Choroid plexus epithelial cell (primary cell): ENCODE data around the gene KRTAP12-2.
"Not testable (repeated sequence)": the region's sequence is repeated elsewhere in the genome, so short reads cannot be mapped to it uniquely, and the experiment has no call there.

Experiments used
- DNase-seq: peaks from one replicate; pipeline ENCODE4 v3.0.0-alpha.2; 2010; ENCODE audit warnings: low read depth
- H3K4me3 ChIP-seq: 2 replicates; pipeline ENCODE4 v1.5.1; 2011; ENCODE audit warnings: low read depth, mild to moderate bottlenecking, control low read depth, low read length, moderate library complexity
- TF ChIP-seq, protein P1 (sequence below): conservative IDR thresholded peaks from 2 replicates; pipeline ENCODE4 v1.5.1; 2011; ENCODE audit warnings: low read depth, mild to moderate bottlenecking, control low read depth, inconsistent platforms, low read length, moderate library complexity

The KRTAP12-2 gene

DNA sequence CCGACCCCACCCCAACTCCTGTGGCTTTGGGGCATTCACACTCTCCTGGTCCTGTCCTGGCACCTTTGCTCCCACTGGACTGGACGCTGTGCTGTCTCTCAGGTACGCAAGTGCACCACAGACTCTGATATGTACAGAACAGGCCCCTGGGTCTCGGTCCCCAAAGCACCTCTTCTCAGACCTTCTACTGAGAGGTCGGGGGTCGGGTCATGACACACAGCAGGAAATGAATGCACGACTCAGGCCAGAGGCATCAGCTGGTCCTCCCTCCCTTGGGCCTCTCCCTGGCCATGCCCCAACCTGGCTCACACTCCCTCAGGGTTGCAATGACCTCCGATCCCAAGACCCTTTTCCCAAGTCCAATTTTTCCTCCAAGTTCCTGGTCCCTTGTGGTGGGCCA, 28.5 kb upstream of the KRTAP12-2 start:
- H3K4me3 ChIP-seq, result no peak overlapping the region
- DNase-seq, result no peak
- TF ChIP-seq, protein P1, sequence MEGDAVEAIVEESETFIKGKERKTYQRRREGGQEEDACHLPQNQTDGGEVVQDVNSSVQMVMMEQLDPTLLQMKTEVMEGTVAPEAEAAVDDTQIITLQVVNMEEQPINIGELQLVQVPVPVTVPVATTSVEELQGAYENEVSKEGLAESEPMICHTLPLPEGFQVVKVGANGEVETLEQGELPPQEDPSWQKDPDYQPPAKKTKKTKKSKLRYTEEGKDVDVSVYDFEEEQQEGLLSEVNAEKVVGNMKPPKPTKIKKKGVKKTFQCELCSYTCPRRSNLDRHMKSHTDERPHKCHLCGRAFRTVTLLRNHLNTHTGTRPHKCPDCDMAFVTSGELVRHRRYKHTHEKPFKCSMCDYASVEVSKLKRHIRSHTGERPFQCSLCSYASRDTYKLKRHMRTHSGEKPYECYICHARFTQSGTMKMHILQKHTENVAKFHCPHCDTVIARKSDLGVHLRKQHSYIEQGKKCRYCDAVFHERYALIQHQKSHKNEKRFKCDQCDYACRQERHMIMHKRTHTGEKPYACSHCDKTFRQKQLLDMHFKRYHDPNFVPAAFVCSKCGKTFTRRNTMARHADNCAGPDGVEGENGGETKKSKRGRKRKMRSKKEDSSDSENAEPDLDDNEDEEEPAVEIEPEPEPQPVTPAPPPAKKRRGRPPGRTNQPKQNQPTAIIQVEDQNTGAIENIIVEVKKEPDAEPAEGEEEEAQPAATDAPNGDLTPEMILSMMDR, result no peak

DNA sequence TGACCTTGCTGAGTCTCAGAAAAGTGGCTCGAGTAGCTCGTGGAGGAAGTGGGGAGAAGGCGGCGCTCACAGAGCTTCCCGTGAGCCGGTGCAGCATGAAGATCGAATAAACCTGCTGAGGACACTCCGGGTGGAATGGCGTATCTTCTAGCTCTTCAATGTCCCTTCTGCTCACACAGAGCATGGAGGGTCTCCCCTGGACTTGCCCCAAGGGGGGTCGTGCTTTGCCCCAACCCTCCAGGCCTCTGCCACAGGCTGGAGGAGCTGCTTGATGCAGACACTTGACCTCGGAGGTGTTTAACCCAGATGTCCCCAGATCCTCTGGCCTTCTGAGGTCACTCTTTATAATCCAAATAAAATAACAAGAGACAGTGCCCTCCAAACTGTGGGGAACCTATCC, 28.0 kb upstream of the KRTAP12-2 start:
- TF ChIP-seq, protein P1, result no peak
- H3K4me3 ChIP-seq, result no peak overlapping the region
- no peak for DNase-seq

DNA sequence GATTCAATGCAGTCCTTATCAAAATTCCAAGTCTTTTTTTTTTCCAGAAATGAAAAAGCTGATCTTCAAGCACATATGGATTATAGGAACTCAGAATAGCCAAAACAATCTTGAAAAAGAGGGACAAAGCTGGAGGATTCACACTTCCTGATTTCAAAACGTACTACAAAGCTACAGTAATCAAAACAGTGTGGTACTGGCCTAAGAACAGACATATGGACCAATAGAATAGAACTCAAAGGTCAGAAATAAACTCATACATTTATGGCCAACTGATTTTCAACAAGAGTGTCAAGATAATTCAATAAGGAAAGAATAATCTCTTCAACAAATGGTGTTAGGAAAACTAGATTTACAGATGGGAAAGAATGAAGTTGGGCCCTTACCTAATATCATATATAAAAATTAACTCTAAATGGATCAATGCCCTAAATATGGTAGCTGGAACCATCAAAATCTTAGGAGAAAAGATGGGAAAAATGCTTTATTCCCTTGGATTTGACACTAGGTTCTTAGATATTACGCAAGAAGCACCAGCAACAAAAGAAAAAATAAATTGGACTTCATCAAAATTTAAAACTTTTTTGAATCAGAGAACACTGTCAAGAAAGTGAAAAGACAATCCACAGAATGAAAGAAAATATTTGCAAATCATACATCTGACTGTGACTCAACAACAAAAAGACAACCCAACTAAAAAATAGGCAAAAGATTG, 26.2 kb upstream of the KRTAP12-2 start:
- TF ChIP-seq, protein P1, result no peak
- no peak for DNase-seq
- H3K4me3 ChIP-seq, result no peak overlapping the region

DNA sequence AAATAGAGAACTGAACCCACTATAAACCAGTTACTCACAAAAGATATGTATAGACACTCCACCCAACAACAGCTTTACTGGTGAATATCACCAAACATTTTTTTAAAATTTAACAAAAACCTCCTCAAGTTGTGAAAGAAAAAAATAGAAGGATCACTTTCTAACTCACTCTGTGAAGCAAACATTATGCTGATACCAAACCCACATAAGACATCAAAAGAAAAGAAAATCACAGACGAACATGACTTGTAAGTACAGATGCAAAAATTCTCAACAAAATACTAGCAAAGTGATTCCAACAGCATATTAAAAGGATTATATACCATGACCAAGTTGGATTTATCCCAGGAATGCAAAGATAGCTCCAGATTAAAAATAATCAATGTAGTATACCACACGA, 25.0 kb upstream of the KRTAP12-2 start:
- no peak overlapping the region for H3K4me3 ChIP-seq
- no peak for DNase-seq
- TF ChIP-seq, protein P1, result no peak

DNA sequence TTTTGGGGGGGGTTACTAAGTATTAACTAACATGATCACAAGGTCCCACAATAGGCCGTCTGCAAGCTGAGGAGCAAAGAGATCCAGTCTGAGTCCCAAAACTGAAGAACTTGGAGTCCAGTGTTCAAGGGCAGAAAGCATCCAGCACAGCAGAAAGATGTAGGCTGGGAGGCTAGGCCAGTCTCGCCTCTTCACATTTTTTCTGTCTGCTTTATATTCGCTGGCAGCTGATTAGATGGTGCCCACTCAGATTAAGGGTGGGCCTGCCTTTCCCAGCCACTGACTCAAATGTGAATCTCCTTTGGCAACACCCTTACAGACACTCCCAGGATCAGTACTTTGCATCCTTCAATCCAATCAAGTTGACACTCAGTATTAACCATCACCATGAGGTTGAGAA, 23.0 kb upstream of the KRTAP12-2 start:
- H3K4me3 ChIP-seq, DNase-seq: not testable (repeated sequence)

DNA sequence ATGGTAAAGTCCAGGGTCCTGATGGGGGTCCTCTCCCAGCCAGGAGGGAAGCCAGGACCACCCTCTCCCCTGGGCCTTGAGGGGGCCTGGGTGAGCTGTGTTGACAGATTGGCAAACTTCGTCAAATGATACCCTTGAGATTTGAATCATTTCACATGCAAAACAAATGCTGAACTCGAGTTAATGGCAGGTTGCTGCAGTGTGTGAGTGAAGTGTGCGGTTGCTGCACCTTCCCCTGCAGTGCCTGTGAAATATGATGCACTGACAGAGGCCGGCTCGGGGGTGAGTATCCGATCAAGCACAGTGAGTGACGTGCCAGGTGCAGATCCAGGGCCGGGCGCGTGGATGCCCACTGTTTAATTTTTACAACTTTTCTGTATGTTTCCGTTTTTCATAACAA, 20.9 kb upstream of the KRTAP12-2 start:
- TF ChIP-seq, protein P1, result no peak
- DNase-seq, result no peak

DNA sequence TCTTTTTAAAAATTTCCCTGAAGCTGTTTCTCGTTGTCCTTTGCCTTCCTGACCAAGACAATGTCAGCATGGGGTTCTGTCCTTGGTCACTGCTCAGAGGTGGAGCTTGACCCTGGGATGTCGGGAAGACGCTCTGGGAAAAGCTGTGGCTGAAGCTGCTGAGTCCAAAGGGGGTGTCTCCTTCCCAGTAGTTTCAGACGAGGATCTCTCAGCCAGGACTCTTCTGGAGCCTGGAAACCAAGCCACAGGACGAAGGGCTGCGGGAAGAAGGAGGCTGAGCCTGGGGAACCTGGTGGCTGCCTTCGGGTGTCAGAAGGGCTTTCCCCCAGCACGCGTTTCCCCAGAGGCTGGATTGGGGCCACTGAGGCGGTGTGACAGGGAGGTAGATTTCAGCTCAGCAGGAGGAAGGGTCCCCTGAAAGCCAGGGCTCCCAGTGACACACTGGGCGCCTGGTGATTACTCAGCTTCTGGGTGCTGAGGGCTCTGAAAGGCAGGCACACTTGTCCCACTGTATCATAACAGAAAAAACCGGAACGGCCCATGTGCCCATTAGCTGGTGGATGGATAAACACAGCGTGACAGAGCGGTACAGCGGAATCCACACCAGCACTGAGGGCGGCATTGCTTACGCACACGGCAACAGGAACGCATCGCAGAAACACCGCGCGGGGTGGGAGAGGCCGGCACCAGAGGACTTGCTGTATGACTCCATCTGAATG, 20.3 kb upstream of the KRTAP12-2 start:
- TF ChIP-seq, protein P1, result no peak

More for the DNA sequence above, 20.9 kb upstream of the KRTAP12-2 start:
- H3K4me3 ChIP-seq, result no peak overlapping the region

More for the DNA sequence above, 20.3 kb upstream of the KRTAP12-2 start:
- H3K4me3 ChIP-seq, result no peak overlapping the region
- no peak for DNase-seq
